Ureter (tissue), 1 donor: Measurements from ENCODE around the gene OTUB2. TPM values are rescaled to one million over a fixed set of nuclear protein-coding genes. Genes with fewer than 3 reads are reported as not detected.

Experiments used
- DNase-seq: peaks from one replicate; pipeline ENCODE4 v3.0.0-alpha.2; 2020; ENCODE audit warnings: low spot score
- total RNA-seq: library from RNA; stranded (reverse); gene quantifications from one replicate; pipeline ENCODE4 v1.2.4, GENCODE V29; 2023
- donor health status: DM: yes; HTN: yes; CAD: no.

Gene OTUB2
- total RNA-seq, 1 donor from 2014 or later = 1.6 TPM

GRCh38 chr14:93996130-93996695, 29.9 kb upstream of the OTUB2 start:
- DNase-seq = no peak

GRCh38 chr14:93997082-93997481, 29.1 kb upstream of the OTUB2 start, which contains the start of gene CCDC197:
Gene CCDC197 (plus strand): TSS chr14:93997301. CDS start chr14:93998132, 831 bp downstream.
- no peak for DNase-seq

DNA sequence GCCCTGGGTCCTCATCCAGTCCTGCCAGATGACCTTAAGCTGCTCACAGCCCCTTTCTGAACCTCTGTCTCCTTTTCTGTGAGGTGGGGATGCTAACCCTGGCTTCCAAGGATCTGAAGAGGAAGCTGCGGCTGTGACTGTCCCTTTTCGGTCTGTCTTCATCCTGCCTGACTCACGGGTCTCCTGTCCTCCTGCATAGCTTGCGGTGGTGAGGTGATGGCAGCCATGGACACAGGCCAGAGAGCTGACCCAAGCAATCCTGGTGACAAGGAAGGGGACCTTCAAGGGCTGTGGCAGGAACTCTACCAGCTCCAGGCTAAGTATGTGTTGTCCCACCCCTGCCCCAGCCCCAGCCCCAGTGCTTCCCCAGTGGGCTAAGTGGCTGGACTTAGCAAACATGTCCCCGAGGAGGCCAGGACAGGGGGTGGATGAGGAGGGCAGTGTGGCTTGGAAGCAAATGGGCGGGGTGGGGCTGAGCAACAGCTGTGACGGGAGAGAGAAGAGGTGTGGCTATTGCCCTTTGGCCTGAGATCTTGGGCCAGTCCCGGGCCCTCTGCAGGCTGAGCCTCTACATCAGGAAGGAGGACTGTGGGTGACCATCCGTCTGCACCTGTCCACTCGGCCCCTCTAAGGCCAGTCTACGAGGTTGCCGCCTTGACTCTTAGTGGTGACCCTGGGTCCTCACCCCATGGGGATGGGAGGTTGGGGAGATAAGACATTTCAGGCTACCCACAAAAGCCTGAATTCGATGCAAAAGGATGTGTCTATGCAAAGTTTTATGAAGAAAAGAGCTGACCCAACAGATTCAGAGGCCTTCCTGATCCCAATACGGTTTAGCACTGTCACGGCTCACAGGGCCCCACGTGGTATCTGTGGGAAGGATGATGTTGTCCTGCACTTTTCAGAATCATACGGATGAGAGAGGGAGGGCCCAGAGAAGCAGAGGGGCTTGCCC, 27.9 kb upstream of the OTUB2 start:
- DNase-seq = no peak

DNA sequence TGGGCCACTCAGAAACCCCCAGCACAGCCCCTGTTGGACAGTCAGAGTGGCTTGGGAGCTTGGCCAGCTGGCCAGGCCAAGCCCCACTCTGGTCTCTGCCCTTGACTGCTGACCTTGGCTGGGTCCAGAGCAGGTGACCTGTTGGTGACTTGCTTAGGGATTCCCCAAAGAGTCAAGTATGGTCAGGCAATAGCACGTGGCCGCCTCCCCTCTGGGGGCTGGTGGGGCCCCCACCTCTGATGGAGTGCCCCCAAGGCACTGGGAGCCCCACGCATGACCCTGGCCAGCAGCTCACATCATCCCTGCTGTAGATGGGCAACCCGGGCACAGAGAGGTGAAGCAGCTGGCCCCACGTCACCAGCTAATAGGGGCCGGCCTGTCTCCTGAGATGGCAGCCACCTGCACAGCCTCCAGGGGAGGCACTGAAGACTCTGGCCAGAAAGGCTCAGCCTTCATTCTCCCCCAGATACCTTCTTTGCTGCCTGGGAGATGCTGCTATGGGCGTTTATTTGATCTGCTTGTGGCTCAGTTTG, 27.2 kb upstream of the OTUB2 start:
- no peak for DNase-seq

DNA sequence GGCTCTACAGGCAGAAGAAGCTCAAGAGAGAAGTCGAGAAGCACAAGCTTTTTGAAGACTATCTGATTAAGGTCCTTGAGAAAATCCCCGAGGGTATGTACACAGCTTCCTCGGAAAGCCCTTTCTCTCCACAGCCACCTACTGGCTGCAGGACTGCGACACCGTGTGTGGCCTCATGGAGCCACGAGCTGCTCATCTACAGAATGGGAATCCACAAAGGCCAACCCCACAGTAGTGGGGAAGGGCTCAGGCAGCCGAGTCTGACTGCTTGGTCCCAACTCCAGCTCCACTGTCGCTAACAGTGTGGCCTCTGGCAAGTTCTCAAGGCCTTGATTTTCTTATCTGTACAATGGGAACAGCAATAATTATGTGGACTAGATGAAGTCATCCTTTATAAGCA, 26.6 kb upstream of the OTUB2 start:
- DNase-seq = no peak

DNA sequence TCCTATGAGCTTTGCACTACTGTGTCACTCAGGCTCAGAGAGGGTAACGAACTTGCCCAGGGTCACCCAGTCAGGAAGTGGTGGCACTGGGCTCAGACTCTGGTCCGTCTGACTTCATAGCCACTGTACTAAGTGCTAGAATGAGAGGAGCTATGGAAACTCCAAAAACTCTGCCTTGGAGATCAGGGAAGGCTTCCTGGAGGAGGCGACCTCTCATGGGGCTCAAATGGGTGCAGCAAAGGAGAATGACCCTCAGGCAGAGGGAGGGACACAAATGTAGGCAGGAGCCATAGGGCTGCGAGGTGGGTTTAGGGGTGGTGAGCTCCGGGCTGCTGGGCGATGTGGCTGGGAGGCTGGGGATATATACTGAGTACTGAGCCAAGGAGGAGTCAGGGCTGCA, 25.9 kb upstream of the OTUB2 start:
- DNase-seq = no peak

GRCh38 chr14:94001016-94001415, 25.1 kb upstream of the OTUB2 start:
- no peak for DNase-seq

DNA sequence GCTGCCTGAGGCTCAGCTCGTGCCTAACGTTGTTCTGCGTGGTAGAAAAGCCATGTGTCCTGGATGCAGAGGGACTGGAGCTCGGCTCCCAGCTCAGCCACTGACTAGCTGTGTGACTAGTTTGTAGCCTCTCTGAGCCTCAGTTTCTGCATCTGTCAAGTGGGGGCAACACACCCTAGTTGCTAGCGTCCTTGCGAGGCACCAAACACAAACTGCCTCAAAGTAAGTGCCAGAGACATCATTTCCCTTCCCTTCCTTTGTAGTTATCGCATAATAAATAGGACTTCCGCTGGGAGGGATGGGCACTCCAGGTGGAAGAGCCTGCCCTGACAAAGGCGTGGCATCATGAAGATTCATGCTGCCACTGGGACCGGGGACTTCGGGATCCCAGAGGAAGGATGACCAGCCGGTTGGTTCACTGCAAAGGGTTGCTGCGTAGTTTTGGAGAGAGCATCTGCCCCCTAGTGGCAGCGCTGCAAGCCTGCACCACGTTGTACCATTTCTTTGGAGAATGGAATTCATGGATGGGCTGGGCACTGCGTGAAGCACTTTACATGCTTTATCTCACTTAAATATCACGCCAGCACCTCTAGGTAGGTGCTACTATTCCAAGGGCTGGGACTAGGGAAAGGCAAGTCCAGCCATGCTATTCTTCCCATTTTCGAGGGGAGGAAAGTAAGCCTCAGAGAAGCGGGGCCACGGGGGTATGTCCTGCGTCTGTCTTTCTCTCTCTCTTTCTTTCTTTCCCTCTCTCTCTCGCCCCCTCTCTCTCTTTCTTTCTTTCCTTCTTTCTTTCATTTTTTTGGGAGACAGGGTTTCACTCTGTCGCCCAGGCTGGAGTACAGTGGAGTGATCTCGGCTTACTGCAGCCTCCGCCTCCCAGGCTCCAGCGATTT, 24.4 kb upstream of the OTUB2 start:
- peak; percentile 70 for DNase-seq

DNA sequence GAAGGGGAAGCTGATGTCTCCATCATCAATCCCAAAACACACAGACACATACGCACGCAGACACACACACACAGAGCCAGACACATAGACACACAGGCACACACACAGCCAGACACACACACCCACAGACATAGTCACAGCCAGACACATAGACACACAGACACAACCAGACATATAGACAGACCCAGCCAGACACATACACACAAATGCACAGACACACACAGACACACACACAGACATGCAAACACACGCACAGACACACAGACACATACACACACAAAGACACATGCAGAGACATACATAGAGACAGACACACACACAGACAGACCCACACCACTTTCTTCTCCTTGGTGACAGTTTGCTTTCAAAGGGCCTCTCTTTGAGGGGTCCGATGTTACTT, 22.7 kb upstream of the OTUB2 start:
- no peak for DNase-seq

GRCh38 chr14:94004015-94004414, 22.1 kb upstream of the OTUB2 start:
- no peak for DNase-seq

DNA sequence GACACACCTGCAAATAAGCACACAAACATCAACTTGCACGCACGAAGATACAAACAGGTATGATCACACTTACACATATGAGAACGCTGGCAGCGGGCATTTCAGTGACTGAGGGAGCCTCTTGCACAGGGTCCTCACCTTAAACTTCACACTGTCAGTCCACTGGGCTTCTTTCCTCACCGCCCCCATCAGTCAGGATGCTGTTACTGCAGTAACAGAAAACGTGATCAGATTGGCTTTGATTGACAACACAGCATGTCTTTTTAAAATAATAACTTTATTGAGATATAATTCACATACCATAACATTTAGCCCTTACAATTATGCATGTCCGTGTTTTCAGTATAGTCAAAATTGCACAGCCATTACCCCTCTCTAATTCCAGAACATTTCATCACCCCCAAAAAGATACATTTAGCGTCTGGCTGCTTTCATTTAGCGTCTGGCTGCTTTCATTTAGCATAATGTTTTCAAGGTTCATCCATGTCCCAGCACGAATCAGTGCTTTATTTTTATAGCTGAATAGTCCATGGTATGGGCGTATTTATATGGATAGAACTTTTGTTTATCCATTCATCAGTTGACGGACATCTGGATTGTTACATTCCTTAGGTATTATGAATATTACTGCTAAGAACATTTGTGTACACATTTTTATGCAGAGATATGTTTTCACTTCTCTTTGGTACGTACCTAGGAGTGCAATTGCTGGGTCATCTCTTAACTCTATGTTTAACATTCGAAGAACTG, 20.6 kb upstream of the OTUB2 start:
- no peak for DNase-seq

DNA sequence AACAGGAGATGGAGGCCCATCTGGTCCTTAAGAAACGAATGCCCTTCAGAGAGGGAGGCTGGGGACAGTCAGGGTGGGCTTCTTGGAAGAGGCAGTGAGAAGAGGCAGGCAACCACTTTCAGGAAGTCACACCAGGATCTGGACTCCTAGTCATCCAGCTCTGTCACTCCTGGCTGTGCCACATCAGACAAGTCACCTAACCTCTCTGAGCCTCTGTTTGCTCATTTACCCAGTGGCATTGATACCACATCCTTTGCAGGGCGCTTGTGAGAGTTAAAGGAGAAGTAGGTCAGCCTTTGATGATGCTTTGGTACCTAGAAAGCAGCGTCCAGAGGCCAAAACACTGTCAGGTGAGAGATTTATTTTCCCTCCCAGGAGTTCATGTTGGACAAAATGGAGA, 17.9 kb upstream of the OTUB2 start:
- DNase-seq = no peak

DNA sequence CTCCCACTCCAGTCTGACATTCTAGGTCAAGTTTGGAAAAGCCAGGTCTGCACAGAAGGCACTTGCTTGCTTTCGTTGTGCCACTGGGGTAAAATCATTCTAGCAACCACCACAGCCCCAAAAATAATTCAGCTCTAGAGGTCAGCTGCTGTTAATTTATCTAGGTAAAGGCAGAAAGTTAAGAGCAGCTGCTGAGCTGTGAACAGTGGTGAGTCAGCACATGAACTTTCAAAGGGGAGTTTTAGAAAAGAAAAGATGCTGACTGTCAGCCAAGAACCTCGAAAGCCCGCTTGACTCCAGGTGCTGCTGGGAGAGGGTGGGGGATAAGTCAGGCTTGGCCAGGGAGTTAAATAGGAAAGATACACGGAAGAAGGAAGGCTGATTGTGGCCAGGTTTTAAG, 16.4 kb upstream of the OTUB2 start:
- DNase-seq = no peak

DNA sequence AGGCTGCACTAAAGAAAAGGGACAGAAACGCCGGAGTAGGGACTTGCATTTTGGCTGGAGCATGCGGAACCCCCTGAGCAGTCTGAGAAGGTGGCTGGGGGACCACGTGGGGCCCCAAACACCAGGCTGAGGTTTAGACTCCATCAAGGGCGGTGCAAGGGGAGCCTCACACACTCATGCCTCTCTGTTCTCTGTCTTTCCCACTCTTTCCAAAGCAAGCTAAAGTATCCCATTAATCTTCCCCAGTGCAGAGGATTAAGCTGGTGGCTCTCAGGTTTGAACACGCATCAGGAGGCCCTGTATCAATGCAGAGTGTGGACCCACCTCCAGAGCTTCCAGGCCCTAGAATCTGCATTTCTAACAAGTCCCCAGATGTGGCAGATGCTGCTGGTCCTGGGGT, 15.5 kb upstream of the OTUB2 start:
- no peak for DNase-seq

DNA sequence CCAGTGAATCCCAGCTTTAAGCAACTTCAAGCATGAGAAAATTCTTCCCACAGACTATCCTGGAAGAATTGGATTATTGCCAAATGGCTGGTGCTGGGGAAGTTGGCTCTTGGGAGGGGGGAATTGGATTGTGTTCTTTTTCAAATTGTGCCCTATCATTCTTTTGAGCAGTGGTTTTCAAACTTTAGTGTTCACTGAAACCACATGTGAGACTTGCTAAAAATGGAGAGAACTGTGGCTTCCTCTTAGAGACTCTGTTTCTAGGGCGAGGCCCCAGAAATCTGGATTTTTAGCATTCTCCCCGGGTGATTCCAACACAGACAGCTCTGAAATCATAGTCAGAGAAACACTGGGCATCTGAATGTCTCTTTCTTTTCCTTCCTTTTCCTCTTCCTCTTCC, 14.3 kb upstream of the OTUB2 start:
- DNase-seq = no peak

DNA sequence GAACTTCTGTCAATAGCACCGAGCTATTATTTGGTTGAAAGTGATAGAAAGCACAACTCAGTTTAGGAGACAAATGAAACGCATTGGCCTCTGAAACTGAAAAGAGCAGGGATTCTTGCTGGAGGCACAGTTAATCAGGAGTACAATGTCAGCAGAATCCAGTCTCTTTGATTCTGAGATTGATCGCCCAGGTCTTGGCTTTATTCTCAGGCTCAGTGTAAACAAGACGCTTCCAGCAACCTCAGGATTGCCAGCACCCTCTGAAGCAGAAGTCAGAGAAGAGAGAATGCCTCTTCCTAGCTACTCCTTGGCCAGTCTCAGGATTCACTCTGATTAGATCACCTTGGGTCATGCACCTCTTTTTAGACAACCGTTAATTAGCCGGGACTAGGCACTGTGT, 11.8 kb upstream of the OTUB2 start:
- no peak for DNase-seq

DNA sequence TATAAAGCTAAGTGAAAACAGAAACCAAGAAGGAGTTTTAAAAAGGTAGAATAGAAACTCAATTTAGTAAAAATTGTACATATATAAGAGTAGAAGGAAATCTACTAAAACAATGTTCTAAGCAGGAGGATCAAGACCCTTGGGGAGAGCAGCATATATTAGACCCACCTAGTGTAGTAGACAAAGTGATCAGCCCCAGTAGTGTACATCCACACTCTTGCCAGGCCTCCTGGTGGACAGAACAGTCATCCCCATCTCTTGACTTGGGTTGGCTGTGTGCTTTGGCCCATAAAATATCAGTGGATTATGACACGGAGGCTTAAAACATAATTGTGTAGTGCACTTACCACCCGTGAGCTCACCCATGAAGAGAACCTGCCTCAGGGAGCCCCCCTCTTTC, 10.9 kb upstream of the OTUB2 start:
- DNase-seq = no peak

DNA sequence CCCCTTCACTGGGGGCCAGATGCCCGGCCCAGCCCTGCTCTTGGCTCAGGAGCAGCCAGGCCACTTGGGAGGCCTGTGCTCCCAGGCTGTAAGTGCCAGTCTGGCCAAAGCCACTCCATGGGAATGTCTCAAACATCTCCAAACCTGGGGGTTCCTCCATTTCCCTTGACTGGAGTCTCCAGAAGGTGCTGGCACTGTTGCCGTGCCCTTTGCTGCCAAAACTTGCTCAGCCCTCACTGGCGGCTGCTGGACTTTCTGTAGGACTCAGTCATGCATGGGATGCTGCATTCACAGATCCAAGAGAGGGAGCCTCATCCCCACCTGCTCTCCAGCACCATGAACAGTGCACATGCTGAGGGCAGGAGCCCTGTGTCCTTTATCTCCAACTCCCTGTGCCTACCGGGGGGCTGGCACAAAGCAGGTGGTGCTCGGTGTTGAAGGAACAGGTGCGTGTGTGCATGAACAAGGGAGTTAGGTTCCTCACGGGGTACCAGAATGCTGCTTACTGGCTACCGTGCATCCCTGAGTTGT, 9.6 kb upstream of the OTUB2 start:
- DNase-seq = no peak

GRCh38 chr14:94018308-94018707, 7.8 kb upstream of the OTUB2 start:
- no peak for DNase-seq

DNA sequence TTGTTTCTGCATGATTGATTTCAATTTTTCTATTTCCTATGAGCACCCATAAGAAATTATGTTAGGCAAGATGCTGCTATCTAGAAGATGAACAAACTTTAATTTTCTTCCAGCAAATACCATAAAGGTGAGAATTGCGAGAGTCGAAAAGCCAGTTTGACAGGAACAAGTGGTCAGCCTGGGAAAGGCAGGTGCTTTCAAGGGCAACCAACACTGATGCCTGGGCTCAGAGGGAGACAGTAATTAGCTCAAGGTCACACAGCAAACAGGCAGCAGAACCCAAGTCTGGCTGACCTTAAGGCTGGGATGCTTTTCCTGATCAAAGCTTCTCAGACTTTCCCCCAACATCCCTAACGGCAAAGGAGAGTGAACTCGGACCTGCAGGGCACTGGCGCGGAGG, 6.8 kb upstream of the OTUB2 start:
- no peak for DNase-seq

DNA sequence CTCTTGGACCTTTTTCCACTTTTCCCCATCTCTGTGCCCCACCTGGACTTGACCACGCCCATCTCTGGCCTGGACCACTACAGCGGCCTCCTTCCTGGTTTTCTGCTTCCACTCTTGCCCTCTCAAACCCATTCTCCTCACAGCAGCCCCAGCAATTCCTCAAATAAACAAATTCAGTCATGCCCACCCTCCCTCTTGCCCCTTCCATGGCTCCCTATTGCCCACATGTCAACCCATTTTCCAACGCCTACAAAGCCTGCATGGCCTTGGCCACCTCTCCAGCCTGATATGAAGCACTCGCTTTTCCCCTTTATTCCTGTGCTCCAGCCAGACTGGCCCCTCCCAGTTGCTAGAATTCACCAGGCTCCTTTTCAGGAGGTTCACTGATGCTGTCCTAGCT, 5.9 kb upstream of the OTUB2 start:
- no peak for DNase-seq
